Hepatocyte (in vitro differentiated cells): Measurements from ENCODE around the gene MOCS1.

Experiments used
- CTCF ChIP-seq: fragments of 200-600 bp; sonication (generic); IDR thresholded peaks from 2 replicates; pipeline ENCODE4 v1.5.1; 2016; ENCODE audit warnings: antibody characterized with exemption, mild to moderate bottlenecking; ENCODE audit not compliant: poor library complexity
- EZH2 ChIP-seq: fragments of 200-600 bp; sonication (generic); IDR thresholded peaks from 2 replicates; pipeline ENCODE4 v1.6.1; 2016; ENCODE audit warnings: antibody characterized with exemption, mild to moderate bottlenecking, borderline replicate concordance

- TF ChIP-seq CTCF, result no peak
- TF ChIP-seq EZH2, result no peak
These were observed 10.4 kb downstream of the MOCS1 start for GRCh38 chr6:39923861-39924260.
